Activated T-cell treated with anti-CD3 and anti-CD28 coated beads, Interleukin-2, amount 50 U/mL, for 4 hours (primary cell): ENCODE measurements around the gene SCAPER. TPM values are rescaled to one million over a fixed set of nuclear protein-coding genes. Genes with fewer than 3 reads are reported as not detected.
"Not testable (repeated sequence)": the region's sequence is repeated elsewhere in the genome, so short reads cannot be mapped to it uniquely, and the experiment has no call there.

Experiments
- ATAC-seq, 2 donors: fragments of 200-7000 bp; cut with Tn5 transposase; one replicate each; pipeline ENCODE4 v1.10.0; 2021
- DNase-seq: peaks from one replicate; pipeline ENCODE4 v3.0.0-alpha.2; 2020
- H3K27me3 Mint-ChIP-seq: one replicate; pipeline ENCODE4 v1.8.0; 2021; ENCODE audit warnings: low read depth, mixed read lengths
- H3K36me3 Mint-ChIP-seq: one replicate; pipeline ENCODE4 v1.8.0; 2022; ENCODE audit warnings: mixed read lengths; ENCODE audit not compliant: insufficient read depth
- H3K4me1 Mint-ChIP-seq: one replicate; pipeline ENCODE4 v1.8.0; 2021; ENCODE audit warnings: low read depth, mixed read lengths
- H3K4me3 Mint-ChIP-seq: one replicate; pipeline ENCODE4 v1.8.0; 2021; ENCODE audit warnings: mild to moderate bottlenecking, moderate library complexity, mixed read lengths
- H3K9me3 Mint-ChIP-seq: one replicate; pipeline ENCODE4 v1.8.0; 2021; ENCODE audit warnings: mixed read lengths
- total RNA-seq, 3 donors: library from RNA; stranded (reverse); gene quantifications; one replicate each; pipeline ENCODE4 v1.2.1, GENCODE V29; 2021

Gene SCAPER
- total RNA-seq, 3 donors from 2014 or later: 13.0 to 14.8 (median 14.8) TPM

DNA sequence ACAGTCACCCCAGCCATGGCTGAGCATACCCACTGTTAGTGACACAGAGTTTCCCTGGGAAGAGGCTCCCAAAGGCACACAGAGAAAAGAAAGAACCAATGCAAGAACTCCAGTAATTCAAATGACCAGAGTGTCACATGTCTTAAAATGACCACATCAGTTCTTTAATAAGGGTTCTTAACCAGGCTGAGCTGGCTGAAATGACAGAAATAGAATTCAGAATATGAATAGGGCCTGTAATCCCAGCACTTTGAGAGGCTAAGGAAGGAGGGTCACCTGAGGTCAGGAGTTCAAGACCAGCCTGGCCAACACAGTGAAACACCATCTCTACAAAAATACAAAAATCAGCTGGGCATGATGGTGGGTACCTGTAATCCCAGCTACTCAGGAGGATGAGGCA lies 54.8 kb downstream of the SCAPER start:
- H3K27me3 Mint-ChIP-seq, H3K4me3 Mint-ChIP-seq, DNase-seq, H3K4me1 Mint-ChIP-seq, ATAC-seq: not testable (repeated sequence)
- Mint-ChIP-seq H3K9me3 (peaks cover 32% of the 10 kb centered on the region), H3K36me3 (peaks cover 66% of the 10 kb centered on the region)

DNA sequence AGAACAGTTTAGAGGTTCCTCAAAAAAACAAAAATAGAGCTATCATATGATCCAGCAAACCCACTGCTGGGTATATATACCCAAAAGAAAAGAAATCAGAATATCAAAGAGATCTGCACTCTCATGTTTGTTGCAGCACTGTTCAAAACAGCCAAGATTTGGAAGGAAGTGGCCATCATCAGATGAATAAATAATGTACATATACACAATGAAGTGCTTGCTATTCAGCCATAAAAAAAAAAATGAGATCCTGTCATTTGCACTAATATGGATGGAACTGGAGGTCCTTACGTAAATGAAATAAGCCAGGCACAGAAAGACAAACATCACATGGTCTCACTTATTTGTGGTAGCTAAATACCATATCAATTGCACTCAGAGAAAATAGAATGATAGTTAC lies 58.4 kb downstream of the SCAPER start:
- DNase-seq (no peak), ATAC-seq (no peak)
- H3K4me1 Mint-ChIP-seq: peaks cover 22% of the 10 kb centered on the region
- no peaks in the 10 kb centered on the region for H3K27me3 Mint-ChIP-seq
- no peak overlapping the region for H3K4me3 Mint-ChIP-seq
- peaks cover 9% of the 10 kb centered on the region for H3K9me3 Mint-ChIP-seq
- H3K36me3 Mint-ChIP-seq: peaks cover 34% of the 10 kb centered on the region

DNA sequence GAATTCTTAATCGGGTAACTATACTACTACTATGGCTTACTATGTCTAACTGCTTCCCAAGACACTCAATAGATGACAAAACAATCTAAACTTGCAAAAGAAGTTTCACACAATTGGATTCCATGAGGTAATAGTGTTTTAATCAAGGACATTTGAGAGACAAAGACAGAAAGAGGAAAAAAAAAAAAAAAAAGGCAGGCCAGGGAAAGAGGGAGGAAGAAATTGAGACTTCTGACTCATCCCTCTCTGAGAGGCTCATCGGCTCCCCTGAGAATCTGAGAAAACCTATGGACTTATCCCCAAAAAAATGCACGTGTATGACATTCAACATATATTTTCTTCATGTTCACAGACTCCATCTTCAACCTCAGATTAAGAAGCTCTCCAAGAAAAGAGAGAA lies 61.0 kb downstream of the SCAPER start:
- ATAC-seq (no peak), DNase-seq (no peak)
- H3K4me1 Mint-ChIP-seq: peaks cover 22% of the 10 kb centered on the region
- H3K27me3 Mint-ChIP-seq: no peaks in the 10 kb centered on the region
- H3K4me3 Mint-ChIP-seq: no peak overlapping the region
- peaks cover 11% of the 10 kb centered on the region for H3K36me3 Mint-ChIP-seq
- no peaks in the 10 kb centered on the region for H3K9me3 Mint-ChIP-seq

DNA sequence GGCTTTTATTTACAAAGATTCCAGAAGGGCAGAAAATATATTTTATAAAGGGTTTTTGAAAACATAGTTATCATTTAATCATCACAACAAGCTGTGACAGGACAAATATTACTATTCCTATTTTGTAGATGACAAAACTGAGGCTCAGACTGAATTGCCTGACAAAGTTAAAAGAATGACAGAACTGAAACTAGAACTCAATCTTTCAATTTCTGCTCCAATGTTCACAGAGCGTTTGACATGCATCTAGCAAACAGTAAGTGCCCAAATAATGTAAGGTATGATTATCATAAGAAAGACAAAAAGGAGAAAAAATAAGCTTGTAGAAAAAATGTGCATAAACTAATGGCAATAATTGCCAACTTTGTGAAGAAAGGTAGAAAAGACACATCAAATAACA lies 61.9 kb downstream of the SCAPER start:
- Mint-ChIP-seq H3K36me3 (peaks cover 12% of the 10 kb centered on the region), H3K4me1 (peaks cover 22% of the 10 kb centered on the region), H3K27me3 (no peaks in the 10 kb centered on the region), H3K4me3 (no peak overlapping the region), H3K9me3 (no peaks in the 10 kb centered on the region)
- ATAC-seq (no peak), DNase-seq (no peak)

DNA sequence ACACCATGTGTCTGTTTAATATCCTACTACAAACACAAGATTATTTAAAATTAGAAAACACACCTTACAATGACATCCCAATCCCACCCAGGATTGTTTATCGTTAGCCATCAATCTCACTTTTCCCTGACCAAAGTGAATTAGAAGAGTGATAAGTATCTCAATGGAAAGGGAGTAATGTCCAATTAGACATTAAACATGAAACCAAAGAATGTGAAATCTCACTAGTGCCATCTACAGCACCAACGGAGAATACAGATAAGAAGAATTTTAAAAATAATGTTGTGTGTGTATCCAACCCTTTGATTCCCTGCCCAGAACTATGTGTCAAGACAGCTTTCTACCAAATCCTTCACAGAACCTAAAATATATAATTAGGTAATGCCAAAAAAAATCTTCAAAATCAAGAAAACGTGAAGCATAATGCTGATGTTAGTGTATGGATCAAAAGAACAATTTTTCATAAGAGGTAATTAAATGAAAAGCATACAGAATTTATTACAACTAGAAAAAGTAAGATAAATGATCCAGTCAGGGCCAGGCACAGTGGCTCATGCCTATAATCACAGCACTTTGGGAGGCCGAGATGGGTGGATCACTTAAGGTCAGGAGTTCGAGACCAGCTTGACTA lies 64.2 kb downstream of the SCAPER start:
- H3K4me1 Mint-ChIP-seq: peaks cover 26% of the 10 kb centered on the region
- H3K36me3 Mint-ChIP-seq: peaks cover 21% of the 10 kb centered on the region
- ATAC-seq: no peak

DNA sequence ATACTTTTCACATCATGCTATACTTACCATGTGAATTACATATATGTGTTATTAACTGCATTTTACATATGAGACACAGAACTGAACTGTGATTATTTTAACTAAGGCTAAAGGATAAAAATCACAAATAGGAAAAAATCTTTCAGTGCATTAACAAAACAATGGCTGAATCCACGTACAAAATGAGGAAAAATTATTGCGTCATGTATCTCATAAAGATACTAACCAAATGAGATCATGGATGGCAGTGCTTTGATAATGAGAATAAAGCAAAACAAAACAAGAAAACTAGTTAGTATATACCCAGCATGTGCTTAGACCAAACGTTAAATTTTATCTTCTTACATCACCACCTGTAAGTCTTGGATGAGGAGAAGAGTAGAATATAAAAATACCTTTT lies 66.0 kb downstream of the SCAPER start:
- Mint-ChIP-seq H3K4me3 (no peak overlapping the region), H3K36me3 (peaks cover 34% of the 10 kb centered on the region), H3K4me1 (peaks cover 28% of the 10 kb centered on the region)

More for the DNA sequence above, 64.2 kb downstream of the SCAPER start:
- H3K27me3 Mint-ChIP-seq: no peaks in the 10 kb centered on the region
- no peak for DNase-seq
- H3K9me3 Mint-ChIP-seq: peaks cover 9% of the 10 kb centered on the region
- H3K4me3 Mint-ChIP-seq: no peak overlapping the region

DNA sequence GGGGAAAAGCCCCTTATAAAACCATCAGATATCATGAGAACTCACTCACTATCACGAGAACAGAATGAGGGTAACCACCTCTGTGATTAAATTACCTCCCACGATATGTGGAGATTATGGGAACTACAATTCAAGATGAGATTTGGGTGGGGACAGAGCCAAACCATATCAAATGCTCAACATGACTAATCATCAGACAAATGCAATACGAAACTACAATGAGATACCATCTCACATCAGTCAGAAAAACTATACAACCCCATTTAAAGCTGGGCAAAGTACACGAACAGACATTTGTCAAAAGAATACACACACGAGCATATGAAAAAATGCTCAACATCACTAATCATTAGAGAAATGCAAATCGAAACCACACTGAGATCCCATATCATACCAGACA lies 67.7 kb downstream of the SCAPER start:
- DNase-seq (no peak), ATAC-seq (peak; percentile 28 to 43)
- H3K36me3 Mint-ChIP-seq: peaks cover 51% of the 10 kb centered on the region
- H3K27me3 Mint-ChIP-seq: no peaks in the 10 kb centered on the region
- H3K4me1 Mint-ChIP-seq: peaks cover 22% of the 10 kb centered on the region
- no peak overlapping the region for H3K4me3 Mint-ChIP-seq
- H3K9me3 Mint-ChIP-seq: peaks cover 34% of the 10 kb centered on the region

More for the DNA sequence above, 66.0 kb downstream of the SCAPER start:
- no peak for DNase-seq
- no peak for ATAC-seq
- Mint-ChIP-seq H3K9me3 (peaks cover 20% of the 10 kb centered on the region), H3K27me3 (no peaks in the 10 kb centered on the region)

DNA sequence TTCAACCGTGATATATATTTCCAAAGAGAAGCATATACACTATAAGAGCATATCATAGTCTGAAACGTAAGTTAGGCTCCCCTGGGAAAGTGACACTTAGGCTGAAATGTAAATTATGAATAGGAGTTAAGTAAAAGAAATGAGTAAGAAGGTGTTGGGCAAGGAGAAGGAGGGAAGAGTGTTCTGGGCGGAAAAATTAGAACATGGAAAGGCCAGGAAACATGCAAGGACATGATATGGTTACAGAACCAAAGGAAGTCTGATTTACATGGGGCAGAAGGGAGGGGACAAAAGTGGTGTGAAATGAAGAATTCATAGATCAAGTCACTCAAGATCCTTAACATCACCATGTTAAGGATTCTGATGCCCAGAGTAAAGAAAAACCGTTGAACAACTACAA lies 75.2 kb downstream of the SCAPER start:
- Mint-ChIP-seq H3K9me3 (peaks cover 22% of the 10 kb centered on the region), H3K36me3 (peaks cover 33% of the 10 kb centered on the region), H3K4me1 (peaks cover 12% of the 10 kb centered on the region), H3K27me3 (no peaks in the 10 kb centered on the region), H3K4me3 (no peak overlapping the region)
- DNase-seq (no peak), ATAC-seq (no peak)

DNA sequence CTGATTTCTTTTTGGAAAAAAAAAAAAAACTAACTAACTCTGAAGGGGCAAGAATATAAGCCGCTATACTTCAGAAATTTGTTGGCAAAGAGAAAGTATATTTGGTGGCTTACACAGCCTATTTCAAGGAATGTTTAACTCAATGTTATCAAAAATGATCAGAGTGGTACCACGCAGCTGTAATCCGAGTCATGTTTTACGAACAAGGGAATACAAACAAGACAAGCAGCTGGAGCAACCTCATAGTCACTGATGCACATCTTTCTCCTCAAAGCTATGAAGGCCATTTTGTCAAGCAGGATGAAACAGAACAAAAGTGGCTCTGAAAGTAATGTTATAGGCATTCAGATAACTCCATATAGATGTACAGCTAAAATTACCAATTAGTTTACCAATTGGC lies 81.2 kb downstream of the SCAPER start:
- H3K4me3 Mint-ChIP-seq: no peak overlapping the region
- H3K4me1 Mint-ChIP-seq: peaks cover 21% of the 10 kb centered on the region
- peaks cover 15% of the 10 kb centered on the region for H3K36me3 Mint-ChIP-seq
- H3K27me3 Mint-ChIP-seq: no peaks in the 10 kb centered on the region
- no peak for ATAC-seq
- DNase-seq: no peak
- no peaks in the 10 kb centered on the region for H3K9me3 Mint-ChIP-seq

DNA sequence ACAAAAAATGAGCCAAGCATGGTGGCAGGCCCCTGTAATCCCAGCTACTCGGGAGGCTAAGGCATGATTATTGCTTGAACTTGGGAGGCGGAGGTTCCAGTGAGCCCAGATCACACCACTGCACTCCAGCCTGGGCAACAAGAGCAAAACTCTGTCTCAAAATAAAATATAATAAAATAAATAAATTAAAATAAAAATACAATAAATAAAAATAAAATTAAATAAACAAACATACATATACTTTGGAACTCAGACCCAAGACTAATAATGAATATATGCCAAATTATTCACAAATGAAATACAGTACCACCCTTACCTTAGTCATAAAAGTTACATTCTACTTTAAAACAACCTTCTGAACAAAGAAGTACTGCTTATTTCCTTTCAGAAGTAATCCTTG lies 81.8 kb downstream of the SCAPER start:
- H3K9me3 Mint-ChIP-seq: no peaks in the 10 kb centered on the region
- H3K27me3 Mint-ChIP-seq: no peaks in the 10 kb centered on the region
- ATAC-seq (no peak), DNase-seq (no peak)
- no peak overlapping the region for H3K4me3 Mint-ChIP-seq
- peaks cover 26% of the 10 kb centered on the region for H3K4me1 Mint-ChIP-seq
- H3K36me3 Mint-ChIP-seq: peaks cover 15% of the 10 kb centered on the region

DNA sequence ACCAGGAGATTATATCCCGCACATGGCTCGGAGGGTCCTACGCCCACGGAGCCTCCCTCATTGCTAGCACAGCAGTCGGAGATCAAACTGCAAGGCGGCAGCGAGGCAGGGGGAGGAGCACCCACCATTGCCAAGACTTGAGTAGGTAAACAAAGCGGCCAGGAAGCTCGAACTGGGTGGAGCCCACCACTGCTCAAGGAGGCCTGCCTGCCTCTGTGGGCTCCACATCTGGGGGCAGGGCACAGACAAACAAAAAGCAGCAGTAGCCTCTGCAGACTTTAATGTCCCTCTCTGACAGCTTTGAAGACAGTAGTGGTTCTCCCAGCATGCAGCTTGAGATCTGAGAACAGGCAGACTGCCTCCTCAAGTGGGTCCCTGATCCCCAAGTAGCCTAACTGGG lies 86.2 kb downstream of the SCAPER start:
- peak overlapping the region; percentile 71 for H3K4me3 Mint-ChIP-seq
- DNase-seq, ATAC-seq: not testable (repeated sequence)

DNA sequence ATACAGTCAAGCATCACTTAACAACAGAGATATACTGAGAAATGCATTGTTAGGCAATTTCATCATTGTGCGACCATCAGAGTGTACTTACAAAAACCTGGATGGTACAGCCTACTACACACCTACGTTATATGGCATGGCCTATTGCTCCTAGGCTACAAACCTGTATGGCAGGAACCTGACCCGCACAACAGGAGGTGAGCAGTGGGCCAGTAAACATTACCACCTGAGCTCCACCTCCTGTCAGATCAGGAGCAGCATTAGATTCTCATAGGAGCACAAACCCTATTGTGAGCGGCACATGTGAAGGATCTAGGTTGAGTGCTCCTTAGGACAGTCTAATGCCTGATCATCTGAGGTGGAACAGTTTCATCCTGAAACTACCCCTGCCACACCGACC lies 89.7 kb downstream of the SCAPER start:
- Mint-ChIP-seq H3K9me3 (no peaks in the 10 kb centered on the region), H3K4me1 (peaks cover 38% of the 10 kb centered on the region), H3K4me3 (no peak overlapping the region), H3K36me3 (peaks cover 14% of the 10 kb centered on the region), H3K27me3 (no peaks in the 10 kb centered on the region)
- DNase-seq: no peak
- ATAC-seq: no peak

More for the DNA sequence above, 86.2 kb downstream of the SCAPER start:
- H3K27me3 Mint-ChIP-seq, H3K9me3 Mint-ChIP-seq: not testable (repeated sequence)
- peaks cover 34% of the 10 kb centered on the region for H3K4me1 Mint-ChIP-seq
- peaks cover 15% of the 10 kb centered on the region for H3K36me3 Mint-ChIP-seq

DNA sequence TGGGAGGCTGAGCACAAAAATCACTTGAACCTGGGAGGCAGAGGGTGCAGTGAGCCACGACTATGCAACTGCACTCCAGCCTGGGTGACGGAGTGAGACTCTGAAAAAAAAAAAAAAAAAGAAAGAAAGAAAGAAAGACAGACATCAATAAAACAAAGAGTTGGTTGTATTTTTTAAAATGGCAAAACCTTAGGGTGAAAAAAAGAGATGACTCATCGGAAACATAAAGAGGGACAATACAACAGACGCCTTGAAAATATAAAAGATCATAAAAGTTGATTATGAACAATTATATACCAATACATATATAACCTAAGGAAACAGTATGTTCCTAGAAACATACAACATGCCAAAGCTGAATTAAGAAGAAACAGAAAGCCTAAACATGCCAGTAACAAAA lies 92.8 kb downstream of the SCAPER start:
- DNase-seq: no peak
- no peak overlapping the region for H3K4me3 Mint-ChIP-seq
- H3K9me3 Mint-ChIP-seq: peaks cover 6% of the 10 kb centered on the region
- H3K4me1 Mint-ChIP-seq: peaks cover 20% of the 10 kb centered on the region
- no peak for ATAC-seq
- H3K27me3 Mint-ChIP-seq: no peaks in the 10 kb centered on the region
- peaks cover 4% of the 10 kb centered on the region for H3K36me3 Mint-ChIP-seq

DNA sequence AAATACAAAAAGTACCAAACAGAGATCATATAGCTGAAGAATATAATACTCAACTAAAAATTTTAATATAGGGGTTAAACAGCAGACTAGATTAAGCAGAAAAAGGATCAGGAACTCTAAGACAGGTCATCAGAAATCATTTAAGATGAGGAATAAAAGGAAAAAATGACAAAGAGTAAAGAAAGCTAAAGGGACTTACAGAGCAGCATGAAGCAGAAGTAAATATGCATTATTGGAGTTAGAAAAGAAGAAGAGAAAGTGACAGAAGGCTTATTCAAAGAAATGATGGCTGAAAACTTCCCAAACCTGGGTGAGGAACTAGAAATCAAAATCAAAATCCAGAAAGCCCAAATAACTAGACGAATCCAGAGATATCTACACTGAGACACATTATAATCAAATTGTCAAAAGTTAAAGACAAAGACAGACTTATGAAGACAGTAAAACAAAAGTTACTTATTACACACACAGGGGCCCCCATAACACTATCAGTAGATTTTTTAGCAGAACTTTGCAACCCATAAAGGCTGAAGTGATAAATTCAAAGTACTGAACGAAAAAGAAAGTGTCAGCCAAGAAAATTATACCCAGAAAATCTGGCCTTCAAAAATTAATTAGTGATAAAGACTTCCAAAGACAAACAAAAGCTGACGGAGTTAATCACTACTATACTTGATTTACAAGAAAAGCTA lies 95.6 kb downstream of the SCAPER start:
- DNase-seq: no peak
- no peak for ATAC-seq
- no peak overlapping the region for H3K4me3 Mint-ChIP-seq
- peaks cover 9% of the 10 kb centered on the region for H3K4me1 Mint-ChIP-seq
- H3K27me3 Mint-ChIP-seq: no peaks in the 10 kb centered on the region
- peaks cover 6% of the 10 kb centered on the region for H3K9me3 Mint-ChIP-seq
- peaks cover 4% of the 10 kb centered on the region for H3K36me3 Mint-ChIP-seq

DNA sequence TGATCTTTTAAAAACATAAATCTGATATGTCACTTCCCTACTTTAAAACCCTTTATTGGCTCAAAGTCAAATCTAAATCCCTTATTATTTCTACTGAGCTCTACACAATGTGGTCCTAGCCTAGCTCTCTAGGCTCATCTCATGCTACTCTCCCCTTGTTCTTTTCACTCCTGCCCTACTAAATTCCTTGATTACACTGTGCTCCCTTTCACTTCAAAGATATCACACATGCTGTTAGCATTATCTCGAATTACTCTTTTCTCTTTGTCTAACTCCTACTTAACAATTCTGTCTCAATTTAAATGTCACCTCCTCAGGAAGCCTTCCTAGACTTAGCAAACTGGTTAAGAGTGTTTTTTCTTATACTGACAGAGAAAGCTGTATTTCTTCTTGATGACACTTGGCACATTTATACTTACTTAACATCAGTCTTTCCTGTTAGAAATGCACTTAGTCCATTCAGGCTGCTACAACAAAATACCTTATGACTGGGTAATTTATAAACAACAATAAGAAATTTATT lies 102.0 kb downstream of the SCAPER start:
- H3K4me3 Mint-ChIP-seq: no peak overlapping the region
- DNase-seq (no peak), ATAC-seq (no peak)
- H3K27me3 Mint-ChIP-seq: no peaks in the 10 kb centered on the region
- no peaks in the 10 kb centered on the region for H3K4me1 Mint-ChIP-seq
- no peaks in the 10 kb centered on the region for H3K9me3 Mint-ChIP-seq
- H3K36me3 Mint-ChIP-seq: peaks cover 34% of the 10 kb centered on the region
